DND-41 (cell line): Measurements from ENCODE around the gene OTULINL.

ENCODE experiments used
- ATAC-seq: fragments of 200-7000 bp; cut with Tn5 transposase; 3 replicates; pipeline ENCODE4 v1.9.1; 2021; ENCODE audit warnings: low read depth; ENCODE audit not compliant: insufficient read depth
- DNase-seq: peaks from one replicate; pipeline ENCODE4 v3.0.0-alpha.2; 2020
- H2AFZ ChIP-seq: 2 replicates; pipeline ENCODE4 v1.6.0; 2012; ENCODE audit warnings: low read depth, low read length
- H3K27ac ChIP-seq: 2 replicates; pipeline ENCODE4 v1.5.1; 2012; ENCODE audit warnings: low read length, inconsistent platforms
- H3K27me3 ChIP-seq: fragments of 200-600 bp; sonication (generic); 2 replicates; pipeline ENCODE4 v1.6.0; 2012; ENCODE audit warnings: low read length, mild to moderate bottlenecking, inconsistent platforms; ENCODE audit not compliant: insufficient read depth, poor library complexity
- H3K36me3 ChIP-seq: 2 replicates; pipeline ENCODE4 v1.5.1; 2012; ENCODE audit warnings: low read length, inconsistent platforms; ENCODE audit not compliant: insufficient read depth
- H3K4me1 ChIP-seq: 2 replicates; pipeline ENCODE4 v1.5.1; 2012; ENCODE audit warnings: mild to moderate bottlenecking, low read length; ENCODE audit not compliant: insufficient read depth
- H3K4me2 ChIP-seq: 2 replicates; pipeline ENCODE4 v1.6.0; 2012; ENCODE audit warnings: mild to moderate bottlenecking, moderate library complexity, low read length, inconsistent platforms; ENCODE audit not compliant: insufficient read depth
- H3K4me3 ChIP-seq, 2 experiments: fragments of 200-600 bp in 1 of 2; shearing (Covaris generic) in 1 of 2; 2 replicates each; pipeline ENCODE4 v1.5.1; 2012 to 2016; ENCODE audit warnings: inconsistent platforms in 2 of 2, low read length in 2 of 2, mild to moderate bottlenecking in 2 of 2, low read depth in 1 of 2, moderate library complexity in 1 of 2
- H3K79me2 ChIP-seq: 2 replicates; pipeline ENCODE4 v1.6.0; 2012; ENCODE audit warnings: low read length, inconsistent platforms; ENCODE audit not compliant: insufficient read depth
- H3K9ac ChIP-seq: 2 replicates; pipeline ENCODE4 v1.6.0; 2012; ENCODE audit warnings: low read depth, mild to moderate bottlenecking, inconsistent platforms, low read length, moderate library complexity
- H3K9me3 ChIP-seq: 2 replicates; pipeline ENCODE4 v1.5.1; 2012; ENCODE audit warnings: low read length, moderate library complexity, mild to moderate bottlenecking, inconsistent platforms; ENCODE audit not compliant: insufficient read depth, severe bottlenecking
- H4K20me1 ChIP-seq: 2 replicates; pipeline ENCODE4 v1.6.0; 2012; ENCODE audit warnings: low read length; ENCODE audit not compliant: insufficient read depth
- CTCF ChIP-seq: IDR thresholded peaks from 2 replicates; pipeline ENCODE4 v1.5.1; 2012; ENCODE audit warnings: borderline replicate concordance, low read length, moderate library complexity, mild to moderate bottlenecking; ENCODE audit not compliant: poor library complexity, severe bottlenecking; ENCODE audit errors: extremely low read depth
- EZH2 ChIP-seq: IDR thresholded peaks from 3 replicates; pipeline ENCODE4 v1.6.1; 2012; ENCODE audit warnings: borderline replicate concordance, low read depth, mild to moderate bottlenecking, moderate library complexity, low read length, inconsistent platforms; ENCODE audit not compliant: severe bottlenecking

OTULINL gene

GRCh38 chr5:14572836-14573235 is 8.8 kb upstream of the OTULINL start:
- Histone ChIP-seq H3K9ac (no peak overlapping the region), H3K4me3 (no peak overlapping the region), H3K4me1 (no peaks in the 10 kb centered on the region), H3K36me3 (no peaks in the 10 kb centered on the region), H4K20me1 (no peaks in the 10 kb centered on the region), H3K4me2 (no peak overlapping the region), H3K9me3 (no peaks in the 10 kb centered on the region), H3K27ac (no peak overlapping the region), H3K79me2 (no peaks in the 10 kb centered on the region), H2AFZ (no peak overlapping the region), H3K27me3 (no peaks in the 10 kb centered on the region)
- no peak for DNase-seq
- ATAC-seq, result no peak
- TF ChIP-seq CTCF (no peak), EZH2 (no peak)

- Histone ChIP-seq H3K4me2 (no peak overlapping the region), H3K36me3 (no peaks in the 10 kb centered on the region), H3K27me3 (no peaks in the 10 kb centered on the region), H3K79me2 (no peaks in the 10 kb centered on the region), H3K9me3 (no peaks in the 10 kb centered on the region), H3K4me1 (no peaks in the 10 kb centered on the region), H3K9ac (no peak overlapping the region), H3K27ac (no peak overlapping the region), H4K20me1 (no peaks in the 10 kb centered on the region), H2AFZ (no peak overlapping the region), H3K4me3 (no peak overlapping the region)
- DNase-seq (no peak), ATAC-seq (no peak)
- TF ChIP-seq CTCF (no peak), EZH2 (no peak)
Measured at GRCh38 chr5:14574096-14574495, 7.5 kb upstream of the OTULINL start.

GRCh38 chr5:14574891-14575508 is 6.6 kb upstream of the OTULINL start:
- H3K27me3 ChIP-seq, result peaks cover 5% of the 10 kb centered on the region
- H3K79me2 ChIP-seq, result no peaks in the 10 kb centered on the region
- no peak overlapping the region for H3K27ac ChIP-seq
- H3K4me1 ChIP-seq, result no peaks in the 10 kb centered on the region
- H3K9ac ChIP-seq, result no peak overlapping the region
- no peak overlapping the region for H3K4me3 ChIP-seq
- ATAC-seq, result no peak
- H3K4me2 ChIP-seq, result no peak overlapping the region
- H4K20me1 ChIP-seq, result no peaks in the 10 kb centered on the region
- TF ChIP-seq CTCF, result no peak
- TF ChIP-seq EZH2, result no peak
- H3K36me3 ChIP-seq, result no peaks in the 10 kb centered on the region
- no peak overlapping the region for H2AFZ ChIP-seq
- no peaks in the 10 kb centered on the region for H3K9me3 ChIP-seq
- DNase-seq, result no peak

GRCh38 chr5:14576206-14576605 is 5.4 kb upstream of the OTULINL start:
- Histone ChIP-seq H3K4me3 (no peak overlapping the region), H3K36me3 (no peaks in the 10 kb centered on the region), H3K9ac (no peak overlapping the region), H3K27ac (no peak overlapping the region), H4K20me1 (no peaks in the 10 kb centered on the region), H3K79me2 (no peaks in the 10 kb centered on the region), H3K4me2 (no peak overlapping the region), H3K4me1 (peaks cover 1% of the 10 kb centered on the region; the same call in 1 of the 2 replicates), H3K27me3 (peaks cover 15% of the 10 kb centered on the region), H2AFZ (no peak overlapping the region), H3K9me3 (no peaks in the 10 kb centered on the region)
- TF ChIP-seq EZH2, result no peak
- TF ChIP-seq CTCF, result no peak
- DNase-seq (no peak), ATAC-seq (no peak)
